Ascending aorta (tissue), 2 donors: Measurements from ENCODE around the gene TSC22D2. TPM values are rescaled to one million over a fixed set of nuclear protein-coding genes. Genes with fewer than 3 reads are reported as not detected.
A peak's percentile ranks its signal among the peaks of the same experiment; 100 is the strongest.

Source experiments
- DNase-seq, 2 donors: peaks; one replicate each; pipeline ENCODE4 v3.0.0-alpha.2; 2019; ENCODE audit warnings: low spot score in 2 of 2
- H3K27ac ChIP-seq, 2 donors: fragments of 200-600 bp; sonication (generic); one replicate each; pipeline ENCODE4 v1.5.1; 2016 to 2017; ENCODE audit warnings: mild to moderate bottlenecking in 1 of 2
- H3K27me3 ChIP-seq: fragments of 200-600 bp; sonication (generic); one replicate; pipeline ENCODE4 v1.5.1; 2017
- H3K36me3 ChIP-seq, 2 donors: fragments of 200-600 bp; sonication (generic); one replicate each; pipeline ENCODE4 v1.5.1; 2016
- H3K4me1 ChIP-seq, 2 donors: fragments of 200-600 bp; sonication (generic); one replicate each; pipeline ENCODE4 v1.5.1; 2016 to 2017; ENCODE audit warnings: mild to moderate bottlenecking in 1 of 2
- H3K4me3 ChIP-seq, 2 donors: fragments of 200-600 bp; sonication (generic); one replicate each; pipeline ENCODE4 v1.5.1; 2016 to 2017; ENCODE audit warnings: mild to moderate bottlenecking in 1 of 2
- H3K9me3 ChIP-seq, 2 donors: fragments of 200-600 bp; sonication (generic); one replicate each; pipeline ENCODE4 v1.5.1; 2016
- CTCF ChIP-seq, 3 experiments: fragments of 200-600 bp in 2 of 3; fragments of 450-650 bp in 1 of 3; sonication (generic) in 2 of 3; IDR thresholded peaks; one replicate each; pipeline ENCODE4 v1.5.1; 2016 to 2019; ENCODE audit warnings: antibody characterized with exemption in 3 of 3, mild to moderate bottlenecking in 1 of 3, moderate library complexity in 1 of 3
- intact Hi-C: fragments of 100-400 bp; cut with DNase I; formaldehyde crosslinking; loops from one replicate; pipeline ENCODE4 v1.15.1; 2023
- total RNA-seq: library from RNA; depleted of rRNA; stranded (reverse); fragments of >200 nt; gene quantifications from one replicate; pipeline ENCODE4 v1.1.0, GENCODE V29; 2016

The TSC22D2 gene
- total RNA-seq, 1 donor from 2014 or later, result 17.9 TPM

- intact Hi-C loops, result no loop called here
- H3K27me3 ChIP-seq, result no peaks in the 10 kb centered on the region
- no peak for DNase-seq
- no peak overlapping the region for H3K27ac ChIP-seq
- H3K36me3 ChIP-seq, result no peaks in the 10 kb centered on the region
- H3K4me3 ChIP-seq, result no peak overlapping the region
- no peak for TF ChIP-seq CTCF (IDR thresholded peaks at IDR 0.05)
- H3K9me3 ChIP-seq, result no peaks in the 10 kb centered on the region
- no peaks in the 10 kb centered on the region for H3K4me1 ChIP-seq
Observed at GRCh38 chr3:150377601-150378300, 30.3 kb upstream of the TSC22D2 start.

- TF ChIP-seq CTCF (IDR thresholded peaks at IDR 0.05), result no peak
- no peak for DNase-seq
- Histone ChIP-seq H3K27ac (no peak overlapping the region), H3K4me1 (no peaks in the 10 kb centered on the region), H3K36me3 (no peaks in the 10 kb centered on the region), H3K27me3 (no peaks in the 10 kb centered on the region), H3K4me3 (no peak overlapping the region), H3K9me3 (no peaks in the 10 kb centered on the region)
- intact Hi-C loops, result no loop called here
Observed at GRCh38 chr3:150378301-150378748, 29.8 kb upstream of the TSC22D2 start.

- TF ChIP-seq CTCF (IDR thresholded peaks at IDR 0.05), result no peak
- no peak overlapping the region for H3K4me3 ChIP-seq
- no peaks in the 10 kb centered on the region for H3K36me3 ChIP-seq
- H3K9me3 ChIP-seq, result no peaks in the 10 kb centered on the region
- H3K4me1 ChIP-seq, result no peaks in the 10 kb centered on the region
- H3K27ac ChIP-seq, result no peak overlapping the region
- intact Hi-C loops, result no loop called here
- no peak for DNase-seq
- no peaks in the 10 kb centered on the region for H3K27me3 ChIP-seq
Observed at GRCh38 chr3:150379469-150379868, 28.6 kb upstream of the TSC22D2 start.

GRCh38 chr3:150384296-150385212, 23.5 kb upstream of the TSC22D2 start:
- Histone ChIP-seq H3K4me3 (no peak overlapping the region), H3K27ac (no peak overlapping the region)
- peak; percentile 38 to 73 for DNase-seq

More at GRCh38 chr3:150384296-150385212, 23.5 kb upstream of the TSC22D2 start:
- Histone ChIP-seq H3K27me3 (no peaks in the 10 kb centered on the region), H3K36me3 (no peaks in the 10 kb centered on the region), H3K9me3 (no peaks in the 10 kb centered on the region), H3K4me1 (no peaks in the 10 kb centered on the region)
- intact Hi-C loops, result no loop called here
- no peak for TF ChIP-seq CTCF (IDR thresholded peaks at IDR 0.05)
